Suprapubic skin (tissue), 3 donors: ENCODE measurements around the gene FAT4.

Experiments
- EP300 ChIP-seq: sonication (generic); formaldehyde crosslinking; IDR thresholded peaks from one replicate; pipeline ENCODE4 v1.6.1; 2017; ENCODE audit warnings: antibody characterized with exemption
- TF ChIP-seq, protein P1 (sequence below), 2 donors: fragments of 200-600 bp in 1 of 2; fragments of 450-650 bp in 1 of 2; sonication (generic) in 1 of 2; IDR thresholded peaks; one replicate each; pipeline ENCODE4 v1.5.1; 2016 to 2019; ENCODE audit warnings: antibody characterized with exemption in 2 of 2, mild to moderate bottlenecking in 1 of 2, moderate library complexity in 1 of 2

DNA sequence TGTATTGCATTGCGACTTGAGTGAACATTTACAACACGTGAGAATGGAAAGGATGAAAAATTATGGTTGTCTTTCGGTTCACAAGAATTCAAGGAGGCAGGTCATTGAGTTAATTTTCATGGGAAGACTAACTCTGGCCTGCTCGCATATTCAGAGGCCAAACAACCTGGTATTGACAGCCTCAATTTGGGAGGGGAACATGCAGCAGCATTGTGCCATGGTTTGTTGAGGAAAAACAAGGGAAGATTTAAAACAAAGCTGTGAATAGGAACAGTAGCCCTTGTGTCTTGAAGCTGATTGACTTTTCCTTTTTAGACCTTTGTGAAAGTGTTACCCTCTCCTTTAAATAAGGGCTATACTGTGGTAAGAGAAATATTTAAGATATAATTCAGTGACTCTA lies 31.9 kb downstream of the FAT4 start:
- no peak for TF ChIP-seq EP300
- TF ChIP-seq, protein P1, sequence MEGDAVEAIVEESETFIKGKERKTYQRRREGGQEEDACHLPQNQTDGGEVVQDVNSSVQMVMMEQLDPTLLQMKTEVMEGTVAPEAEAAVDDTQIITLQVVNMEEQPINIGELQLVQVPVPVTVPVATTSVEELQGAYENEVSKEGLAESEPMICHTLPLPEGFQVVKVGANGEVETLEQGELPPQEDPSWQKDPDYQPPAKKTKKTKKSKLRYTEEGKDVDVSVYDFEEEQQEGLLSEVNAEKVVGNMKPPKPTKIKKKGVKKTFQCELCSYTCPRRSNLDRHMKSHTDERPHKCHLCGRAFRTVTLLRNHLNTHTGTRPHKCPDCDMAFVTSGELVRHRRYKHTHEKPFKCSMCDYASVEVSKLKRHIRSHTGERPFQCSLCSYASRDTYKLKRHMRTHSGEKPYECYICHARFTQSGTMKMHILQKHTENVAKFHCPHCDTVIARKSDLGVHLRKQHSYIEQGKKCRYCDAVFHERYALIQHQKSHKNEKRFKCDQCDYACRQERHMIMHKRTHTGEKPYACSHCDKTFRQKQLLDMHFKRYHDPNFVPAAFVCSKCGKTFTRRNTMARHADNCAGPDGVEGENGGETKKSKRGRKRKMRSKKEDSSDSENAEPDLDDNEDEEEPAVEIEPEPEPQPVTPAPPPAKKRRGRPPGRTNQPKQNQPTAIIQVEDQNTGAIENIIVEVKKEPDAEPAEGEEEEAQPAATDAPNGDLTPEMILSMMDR (IDR thresholded peaks at IDR 0.05): no peak
